Measurements from ENCODE around the gene RAPSN.

DNA sequence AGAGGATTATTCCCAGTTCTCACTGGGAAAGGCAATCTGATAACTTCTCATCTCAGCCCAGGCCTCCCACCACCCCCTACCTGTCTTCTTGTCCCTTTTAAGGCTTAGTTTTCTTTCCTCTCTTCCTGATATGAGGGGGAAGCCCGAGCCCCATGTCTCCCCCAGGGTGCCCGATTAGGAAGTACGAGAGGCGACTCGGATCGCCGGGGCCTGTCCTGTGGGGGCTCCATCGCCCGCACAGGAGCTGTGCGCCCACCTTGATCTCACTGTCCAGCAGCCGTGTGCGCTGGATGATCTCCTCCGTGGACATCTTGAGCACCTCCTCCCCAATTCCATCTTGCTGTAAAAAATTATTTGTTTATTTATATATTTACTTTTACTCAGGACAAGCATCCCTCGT is 23.3 kb downstream of the RAPSN start:
- TF ChIP-seq, protein P1, sequence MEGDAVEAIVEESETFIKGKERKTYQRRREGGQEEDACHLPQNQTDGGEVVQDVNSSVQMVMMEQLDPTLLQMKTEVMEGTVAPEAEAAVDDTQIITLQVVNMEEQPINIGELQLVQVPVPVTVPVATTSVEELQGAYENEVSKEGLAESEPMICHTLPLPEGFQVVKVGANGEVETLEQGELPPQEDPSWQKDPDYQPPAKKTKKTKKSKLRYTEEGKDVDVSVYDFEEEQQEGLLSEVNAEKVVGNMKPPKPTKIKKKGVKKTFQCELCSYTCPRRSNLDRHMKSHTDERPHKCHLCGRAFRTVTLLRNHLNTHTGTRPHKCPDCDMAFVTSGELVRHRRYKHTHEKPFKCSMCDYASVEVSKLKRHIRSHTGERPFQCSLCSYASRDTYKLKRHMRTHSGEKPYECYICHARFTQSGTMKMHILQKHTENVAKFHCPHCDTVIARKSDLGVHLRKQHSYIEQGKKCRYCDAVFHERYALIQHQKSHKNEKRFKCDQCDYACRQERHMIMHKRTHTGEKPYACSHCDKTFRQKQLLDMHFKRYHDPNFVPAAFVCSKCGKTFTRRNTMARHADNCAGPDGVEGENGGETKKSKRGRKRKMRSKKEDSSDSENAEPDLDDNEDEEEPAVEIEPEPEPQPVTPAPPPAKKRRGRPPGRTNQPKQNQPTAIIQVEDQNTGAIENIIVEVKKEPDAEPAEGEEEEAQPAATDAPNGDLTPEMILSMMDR (conservative IDR thresholded peaks at IDR 0.05; ENCODE audit: low read depth in 2 of 2) = no peak
- no peak for TF ChIP-seq CREB1 (CRISPR knock-in tag; IDR thresholded peaks at IDR 0.05; ENCODE audit: low read depth)
- TF ChIP-seq POLR2AphosphoS5 (IDR thresholded peaks at IDR 0.05; ENCODE audit: low read depth) = no peak
- no peak for TF ChIP-seq EZH2 (IDR thresholded peaks at IDR 0.05; ENCODE audit: low read depth, unreplicated experiment)
- TF ChIP-seq, protein P2, sequence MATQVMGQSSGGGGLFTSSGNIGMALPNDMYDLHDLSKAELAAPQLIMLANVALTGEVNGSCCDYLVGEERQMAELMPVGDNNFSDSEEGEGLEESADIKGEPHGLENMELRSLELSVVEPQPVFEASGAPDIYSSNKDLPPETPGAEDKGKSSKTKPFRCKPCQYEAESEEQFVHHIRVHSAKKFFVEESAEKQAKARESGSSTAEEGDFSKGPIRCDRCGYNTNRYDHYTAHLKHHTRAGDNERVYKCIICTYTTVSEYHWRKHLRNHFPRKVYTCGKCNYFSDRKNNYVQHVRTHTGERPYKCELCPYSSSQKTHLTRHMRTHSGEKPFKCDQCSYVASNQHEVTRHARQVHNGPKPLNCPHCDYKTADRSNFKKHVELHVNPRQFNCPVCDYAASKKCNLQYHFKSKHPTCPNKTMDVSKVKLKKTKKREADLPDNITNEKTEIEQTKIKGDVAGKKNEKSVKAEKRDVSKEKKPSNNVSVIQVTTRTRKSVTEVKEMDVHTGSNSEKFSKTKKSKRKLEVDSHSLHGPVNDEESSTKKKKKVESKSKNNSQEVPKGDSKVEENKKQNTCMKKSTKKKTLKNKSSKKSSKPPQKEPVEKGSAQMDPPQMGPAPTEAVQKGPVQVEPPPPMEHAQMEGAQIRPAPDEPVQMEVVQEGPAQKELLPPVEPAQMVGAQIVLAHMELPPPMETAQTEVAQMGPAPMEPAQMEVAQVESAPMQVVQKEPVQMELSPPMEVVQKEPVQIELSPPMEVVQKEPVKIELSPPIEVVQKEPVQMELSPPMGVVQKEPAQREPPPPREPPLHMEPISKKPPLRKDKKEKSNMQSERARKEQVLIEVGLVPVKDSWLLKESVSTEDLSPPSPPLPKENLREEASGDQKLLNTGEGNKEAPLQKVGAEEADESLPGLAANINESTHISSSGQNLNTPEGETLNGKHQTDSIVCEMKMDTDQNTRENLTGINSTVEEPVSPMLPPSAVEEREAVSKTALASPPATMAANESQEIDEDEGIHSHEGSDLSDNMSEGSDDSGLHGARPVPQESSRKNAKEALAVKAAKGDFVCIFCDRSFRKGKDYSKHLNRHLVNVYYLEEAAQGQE (IDR thresholded peaks at IDR 0.05; ENCODE audit: unreplicated experiment) = no peak
- no peak for TF ChIP-seq STAT1 (IDR thresholded peaks at IDR 0.05; ENCODE audit: unreplicated experiment)
